Vagina (tissue), 2 donors: ENCODE measurements around the gene MNAT1.

ENCODE experiments used
- CTCF ChIP-seq, 3 experiments: fragments of 450-650 bp in 2 of 3; fragments of 200-600 bp in 1 of 3; sonication (generic) in 1 of 3; IDR thresholded peaks; one replicate each; pipeline ENCODE4 v1.5.1; 2017 to 2019; ENCODE audit warnings: antibody characterized with exemption in 3 of 3, mild to moderate bottlenecking in 2 of 3, moderate library complexity in 2 of 3
- POLR2A ChIP-seq, 2 donors: fragments of 450-650 bp; IDR thresholded peaks; one replicate each; pipeline ENCODE4 v1.6.1; 2017; ENCODE audit warnings: antibody characterized with exemption in 2 of 2, mild to moderate bottlenecking in 2 of 2, moderate library complexity in 2 of 2

DNA sequence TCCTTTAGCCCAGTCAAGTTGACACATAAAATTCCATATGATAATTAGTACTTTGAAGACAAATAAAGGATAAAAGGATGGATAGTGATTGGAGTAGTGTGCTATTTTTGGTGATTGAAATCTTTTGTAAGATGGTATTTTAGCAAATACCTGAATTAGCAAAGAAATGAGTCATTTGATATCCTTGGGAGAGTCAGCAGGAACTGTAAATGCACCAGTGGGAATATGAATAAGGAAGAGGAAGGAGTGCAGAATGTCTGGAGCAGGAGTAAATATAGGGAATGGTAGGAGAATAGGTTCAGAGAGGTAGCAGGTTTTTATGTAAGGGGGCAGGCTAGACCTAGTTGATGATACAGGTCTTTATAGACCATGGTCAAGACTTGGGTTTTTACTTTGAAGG lies 171.4 kb downstream of the MNAT1 start:
- TF ChIP-seq CTCF (IDR thresholded peaks at IDR 0.05) (no peak), POLR2A (IDR thresholded peaks at IDR 0.05) (no peak)
